Smooth muscle cell (in vitro differentiated cells): Measurements from ENCODE around the gene CCDC91. TPM values are rescaled to one million over a fixed set of nuclear protein-coding genes. Genes with fewer than 3 reads are reported as not detected.

Source experiments
- DNase-seq: peaks from one replicate; lab custom pipeline; 2025; ENCODE audit not compliant: unreplicated experiment; lab: John Stamatoyannopoulos, UW
- H2AFZ ChIP-seq: fragments of 200-600 bp; sonication (generic); 2 replicates; pipeline ENCODE4 v1.6.0; 2016; ENCODE audit warnings: antibody characterized with exemption, low read depth, mild to moderate bottlenecking
- H3F3A ChIP-seq: fragments of 200-600 bp; sonication (generic); 2 replicates; pipeline ENCODE4 v1.6.0; 2017; ENCODE audit warnings: antibody characterized with exemption, low read depth
- H3K27ac ChIP-seq: fragments of 200-600 bp; sonication (generic); 2 replicates; pipeline ENCODE4 v1.5.1; 2016; ENCODE audit warnings: low read depth, mild to moderate bottlenecking
- H3K27me3 ChIP-seq: fragments of 200-600 bp; sonication (generic); 2 replicates; pipeline ENCODE4 v1.6.1; 2016; ENCODE audit warnings: low read depth, mild to moderate bottlenecking
- H3K36me3 ChIP-seq: fragments of 200-600 bp; sonication (generic); 2 replicates; pipeline ENCODE4 v1.5.1; 2016; ENCODE audit warnings: low read depth
- H3K4me1 ChIP-seq: fragments of 200-600 bp; sonication (generic); 2 replicates; pipeline ENCODE4 v1.5.1; 2016; ENCODE audit warnings: low read depth
- H3K4me2 ChIP-seq: fragments of 200-600 bp; sonication (generic); 2 replicates; pipeline ENCODE4 v1.6.0; 2016; ENCODE audit warnings: mild to moderate bottlenecking
- H3K4me3 ChIP-seq: fragments of 200-600 bp; sonication (generic); 2 replicates; pipeline ENCODE4 v1.5.1; 2016; ENCODE audit warnings: mild to moderate bottlenecking
- H3K79me2 ChIP-seq: fragments of 200-600 bp; sonication (generic); 2 replicates; pipeline ENCODE4 v1.6.0; 2016; ENCODE audit warnings: low read depth, mild to moderate bottlenecking
- H3K9ac ChIP-seq: fragments of 200-600 bp; sonication (generic); 2 replicates; pipeline ENCODE4 v1.6.0; 2016; ENCODE audit warnings: low read depth
- H3K9me3 ChIP-seq: fragments of 200-600 bp; sonication (generic); replicated peaks from 2 replicates; pipeline ENCODE4 v1.5.1; 2016; ENCODE audit warnings: low read depth
- H4K20me1 ChIP-seq: fragments of 200-600 bp; sonication (generic); 2 replicates; pipeline ENCODE4 v1.6.0; 2016; ENCODE audit warnings: low read depth
- CTCF ChIP-seq: fragments of 200-600 bp; sonication (generic); IDR thresholded peaks from 2 replicates; pipeline ENCODE4 v1.5.1; 2017; ENCODE audit warnings: borderline replicate concordance, mild to moderate bottlenecking, antibody characterized with exemption; ENCODE audit not compliant: insufficient read depth, poor library complexity, severe bottlenecking
- WGBS: methylation state at CpG from one replicate; pipeline ENCODE4 v1.1.7; 2016; ENCODE audit warnings: low lambda C conversion rate; 5-methylcytosine and 5-hydroxymethylcytosine counted together
- polyA plus RNA-seq: library from polyadenylated mRNA; unstranded; fragments of >200 nt; fragmentation: Nextera tagmentation; extraction: Ambion mirVana; gene quantifications from 2 replicates; pipeline ENCODE4 v1.2.1, GENCODE V29; 2016
- total RNA-seq: library from RNA; depleted of rRNA; stranded (reverse); fragments of >200 nt; gene quantifications from 2 replicates; pipeline ENCODE4 v1.2.3, GENCODE V29; 2014

Gene CCDC91
- total and polyA plus RNA-seq, 2 experiments from 2014 or later: 20.1 to 23.7 TPM

GRCh38 chr12:28442101-28442500, 251.8 kb downstream of the CCDC91 start:
- no peak overlapping the region for H3K27ac ChIP-seq
- no peak overlapping the region for H2AFZ ChIP-seq
- H3K27me3 ChIP-seq: no peaks in the 10 kb centered on the region
- no peak overlapping the region for H3K9ac ChIP-seq
- H3F3A ChIP-seq: no peaks in the 10 kb centered on the region
- H3K4me3 ChIP-seq: no peak overlapping the region
- DNase-seq: no peak
- H4K20me1 ChIP-seq: no peaks in the 10 kb centered on the region
- WGBS: 82% methylated on average over 4 of the region's 4 CpGs
- H3K4me2 ChIP-seq: no peak overlapping the region
- H3K4me1 ChIP-seq: no peaks in the 10 kb centered on the region
- no peaks in the 10 kb centered on the region for H3K36me3 ChIP-seq
- no peaks in the 10 kb centered on the region for H3K9me3 ChIP-seq
- H3K79me2 ChIP-seq: no peaks in the 10 kb centered on the region
- no peak for TF ChIP-seq CTCF

- Histone ChIP-seq H2AFZ (no peak overlapping the region), H3F3A (no peaks in the 10 kb centered on the region), H3K27ac (no peak overlapping the region), H3K4me1 (no peaks in the 10 kb centered on the region), H3K36me3 (no peaks in the 10 kb centered on the region), H3K4me2 (no peak overlapping the region), H3K9ac (no peak overlapping the region), H3K9me3 (no peaks in the 10 kb centered on the region), H4K20me1 (no peaks in the 10 kb centered on the region), H3K4me3 (no peak overlapping the region), H3K27me3 (no peaks in the 10 kb centered on the region), H3K79me2 (no peaks in the 10 kb centered on the region)
- no peak for DNase-seq
- no peak for TF ChIP-seq CTCF
These were observed 253.1 kb downstream of the CCDC91 start for GRCh38 chr12:28443337-28443736.

- Histone ChIP-seq H3K27ac (no peak overlapping the region), H3K4me1 (no peaks in the 10 kb centered on the region), H3K27me3 (no peaks in the 10 kb centered on the region)
These were observed 255.8 kb downstream of the CCDC91 start for GRCh38 chr12:28446031-28446430.

More at GRCh38 chr12:28446031-28446430, 255.8 kb downstream of the CCDC91 start:
- Histone ChIP-seq H3K36me3 (no peaks in the 10 kb centered on the region), H3K4me2 (no peak overlapping the region), H3K4me3 (no peak overlapping the region), H3K79me2 (no peaks in the 10 kb centered on the region), H4K20me1 (no peaks in the 10 kb centered on the region), H3K9ac (no peak overlapping the region), H3F3A (no peaks in the 10 kb centered on the region), H3K9me3 (no peaks in the 10 kb centered on the region), H2AFZ (no peak overlapping the region)
- no peak for TF ChIP-seq CTCF
- no peak for DNase-seq
